ENCODE results near the gene IMPDH1. TPM values are rescaled to one million over a fixed set of nuclear protein-coding genes. Genes with fewer than 3 reads are reported as not detected.

Gene IMPDH1
- total RNA-seq, 2 donors from 2014 or later, result 17.4 to 27.4 TPM

GRCh38 chr7:128361411-128362379, 48.1 kb downstream of the IMPDH1 start, which contains the start of gene PRRT4:
Gene PRRT4, minus strand, starts transcription at chr7:128361690.
- Histone ChIP-seq H3K27me3 (no peaks in the 10 kb centered on the region), H3K36me3 (no peaks in the 10 kb centered on the region), H3K4me3 (peak within 1 kb of the TSS; percentile 43 to 60), H3K9me3 (no peaks in the 10 kb centered on the region), H3K27ac (no peak within 1 kb of the TSS), H3K4me1 (peaks cover 0 to 16% of the 10 kb centered on the region in 2 donors)
- TF ChIP-seq CTCF (IDR thresholded peaks at IDR 0.05), result no peak
- no peak for DNase-seq (ENCODE audit: low spot score)

- DNase-seq (ENCODE audit: low spot score), result no peak
- Histone ChIP-seq H3K9me3 (no peaks in the 10 kb centered on the region), H3K36me3 (no peaks in the 10 kb centered on the region)
These were observed 49.5 kb downstream of the IMPDH1 start for GRCh38 chr7:128360359-128360678.

GRCh38 chr7:128359939-128360338, 49.8 kb downstream of the IMPDH1 start:
- Histone ChIP-seq H3K36me3 (no peaks in the 10 kb centered on the region), H3K9me3 (no peaks in the 10 kb centered on the region), H3K4me1 (peaks cover 0 to 16% of the 10 kb centered on the region in 2 donors), H3K27me3 (no peaks in the 10 kb centered on the region), H3K4me3 (no peak overlapping the region), H3K27ac (no peak overlapping the region)
- TF ChIP-seq CTCF (IDR thresholded peaks at IDR 0.05), result no peak
- no peak for DNase-seq (ENCODE audit: low spot score)

More at GRCh38 chr7:128360359-128360678, 49.5 kb downstream of the IMPDH1 start:
- Histone ChIP-seq H3K27me3 (no peaks in the 10 kb centered on the region), H3K4me3 (peak overlapping the region in 1 of 2 donors; percentile 60), H3K27ac (no peak overlapping the region), H3K4me1 (peaks cover 0 to 16% of the 10 kb centered on the region in 2 donors)
- no peak for TF ChIP-seq CTCF (IDR thresholded peaks at IDR 0.05)

- H3K4me3 ChIP-seq, result no peak overlapping the region
- TF ChIP-seq CTCF (IDR thresholded peaks at IDR 0.05), result no peak
- no peaks in the 10 kb centered on the region for H3K36me3 ChIP-seq
- no peaks in the 10 kb centered on the region for H3K9me3 ChIP-seq
- H3K4me1 ChIP-seq, result peaks cover 0 to 16% of the 10 kb centered on the region in 2 donors
- DNase-seq (ENCODE audit: low spot score), result no peak
- no peaks in the 10 kb centered on the region for H3K27me3 ChIP-seq
- no peak overlapping the region for H3K27ac ChIP-seq
These were observed 50.4 kb downstream of the IMPDH1 start for GRCh38 chr7:128359336-128359735.

- no peak overlapping the region for H3K27ac ChIP-seq
- TF ChIP-seq CTCF (IDR thresholded peaks at IDR 0.05), result no peak
- H3K36me3 ChIP-seq, result no peaks in the 10 kb centered on the region
- H3K9me3 ChIP-seq, result no peaks in the 10 kb centered on the region
- peaks cover 0 to 16% of the 10 kb centered on the region in 2 donors for H3K4me1 ChIP-seq
- no peaks in the 10 kb centered on the region for H3K27me3 ChIP-seq
- no peak for DNase-seq (ENCODE audit: low spot score)
- no peak overlapping the region for H3K4me3 ChIP-seq
These were observed 51.5 kb downstream of the IMPDH1 start for GRCh38 chr7:128358233-128358632.
